Adrenal gland (tissue), 12 donors: Measurements from ENCODE around the gene LCMT1. TPM values are rescaled to one million over a fixed set of nuclear protein-coding genes. Genes with fewer than 3 reads are reported as not detected.

ENCODE experiments used
- DNase-seq, 7 donors: peaks; one replicate each; pipeline ENCODE4 v3.0.0-alpha.2; 2019 to 2020
- H3K27ac ChIP-seq, 5 donors: fragments of 200-600 bp; sonication (generic) in 4 of 5; 1 replicate in 3 of 5; 2 replicates in 2 of 5; pipeline versions ENCODE4 v1.5.1 to v1.8.0; 2016 to 2020; ENCODE audit warnings: mild to moderate bottlenecking in 1 of 5
- H3K27me3 ChIP-seq: fragments of 200-600 bp; 2 replicates; pipeline ENCODE4 v1.8.0; 2021
- H3K36me3 ChIP-seq, 2 donors: fragments of 200-600 bp; replicated peaks in 1 of 2; 1 replicate in 1 of 2; 2 replicates in 1 of 2; pipeline versions ENCODE4 v1.5.1 to v1.8.0; 2018 to 2022
- H3K4me1 ChIP-seq, 2 donors: fragments of 200-600 bp; replicated peaks in 1 of 2; 1 replicate in 1 of 2; 2 replicates in 1 of 2; pipeline versions ENCODE4 v1.5.1 to v1.8.0; 2018 to 2021
- H3K4me3 ChIP-seq, 4 donors: fragments of 200-600 bp; sonication (generic) in 3 of 4; one replicate each; pipeline ENCODE4 v1.5.1; 2016 to 2018
- H3K9me3 ChIP-seq, 3 donors: fragments of 200-600 bp; sonication (generic) in 1 of 3; replicated peaks in 1 of 3; 1 replicate in 2 of 3; 2 replicates in 1 of 3; pipeline versions ENCODE4 v1.5.1 to v1.8.0; 2016 to 2021
- POLR2A ChIP-seq, 2 donors: fragments of 450-650 bp; IDR thresholded peaks; one replicate each; pipeline ENCODE4 v1.6.1; 2017; ENCODE audit warnings: antibody characterized with exemption in 2 of 2, mild to moderate bottlenecking in 2 of 2, moderate library complexity in 1 of 2
- whole genome bisulfite sequencing, 4 donors: extraction: QIAGEN DNeasy Blood & Tissue Kit in 2 of 4; methylation state at CpG; one replicate each; pipeline versions ENCODE4 v1.1.5 to v1.1.7; 2013 to 2017; 5-methylcytosine and 5-hydroxymethylcytosine counted together
- intact Hi-C, 2 donors: fragments of 100-400 bp; cut with DNase I; formaldehyde crosslinking; loops; one replicate each; pipeline versions ENCODE4 v1.14.1 to v1.15.0; 2022 to 2023
- polyA plus RNA-seq, 3 donors: library from polyadenylated mRNA; stranded (reverse); fragments of 200-250 nt in 2 of 3; fragments of 350-450 nt in 1 of 3; fragmentation: Illumina TruSeq in 1 of 3; extraction: RNeasy Lipid Tissue Mini Kit (QIAGEN cat#74804) in 1 of 3; gene quantifications; one replicate each; pipeline ENCODE4 v1.2.3, GENCODE V29; 2013 to 2014
- total RNA-seq, 9 donors: library from RNA; depleted of rRNA in 4 of 9; stranded (reverse); fragments of >200 nt in 4 of 9; fragments of 120-200 nt in 1 of 9; fragmentation: NEBNext Ultra II Directional in 1 of 9; extraction: Animal tissue kit (Norgen Biotek cat#: 25700) in 1 of 9; gene quantifications; one replicate each; pipeline versions ENCODE4 v1.1.0 to v1.2.4, GENCODE V29; 2013 to 2023
- TF ChIP-seq, protein P1 (sequence below), 6 experiments: fragments of 450-650 bp in 4 of 6; fragments of 200-600 bp in 2 of 6; sonication (generic) in 1 of 6; IDR thresholded peaks; 1 replicate in 5 of 6; 2 replicates in 1 of 6; pipeline versions ENCODE4 v1.5.1 to v1.8.0; 2016 to 2021; ENCODE audit warnings: antibody characterized with exemption in 6 of 6, mild to moderate bottlenecking in 2 of 6, moderate library complexity in 1 of 6
- donor health status: healthy with polysubstance abuse.
- donor health status: Bipolar disorder and iron deficiency.
- donor health status: DM: yes; HTN: yes; CAD: no.
- donor health status: DM: no; HTN: no; CAD: no.
- donor health status: DM: no; HTN: no; CAD: no.
- donor health status: DM: yes; HTN: yes; CAD: no.

LCMT1 gene
- total and polyA plus RNA-seq, 12 donors: 28.1 to 60.3 (median 43.5) TPM

DNA sequence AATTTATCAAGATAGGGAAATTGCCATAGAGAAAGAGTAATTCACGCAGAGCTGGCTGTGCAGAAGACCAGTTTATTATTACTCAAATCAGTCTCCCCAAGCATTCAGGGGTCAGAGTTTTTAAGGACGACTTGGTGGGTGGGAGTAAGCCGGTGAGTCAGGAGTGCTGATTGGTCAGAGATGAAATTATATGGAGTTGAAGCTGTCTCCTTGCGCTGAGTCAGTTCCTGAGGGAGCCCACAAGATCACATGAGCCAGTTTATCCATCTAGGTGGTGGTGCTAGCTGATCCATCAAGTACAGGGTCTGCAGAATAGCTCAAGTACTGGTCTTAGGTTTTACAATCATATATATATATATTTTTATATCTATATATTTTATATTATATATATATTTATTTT, 99.2 kb downstream of the LCMT1 start:
- Histone ChIP-seq H3K4me3 (no peak overlapping the region), H3K27me3 (no peaks in the 10 kb centered on the region), H3K36me3 (no peaks in the 10 kb centered on the region), H3K27ac (no peak overlapping the region), H3K4me1 (no peaks in the 10 kb centered on the region), H3K9me3 (no peaks in the 10 kb centered on the region)
- DNase-seq: no peak
- intact Hi-C loops: no loop called here
- no peak for TF ChIP-seq POLR2A (IDR thresholded peaks at IDR 0.05)
- TF ChIP-seq, protein P1, sequence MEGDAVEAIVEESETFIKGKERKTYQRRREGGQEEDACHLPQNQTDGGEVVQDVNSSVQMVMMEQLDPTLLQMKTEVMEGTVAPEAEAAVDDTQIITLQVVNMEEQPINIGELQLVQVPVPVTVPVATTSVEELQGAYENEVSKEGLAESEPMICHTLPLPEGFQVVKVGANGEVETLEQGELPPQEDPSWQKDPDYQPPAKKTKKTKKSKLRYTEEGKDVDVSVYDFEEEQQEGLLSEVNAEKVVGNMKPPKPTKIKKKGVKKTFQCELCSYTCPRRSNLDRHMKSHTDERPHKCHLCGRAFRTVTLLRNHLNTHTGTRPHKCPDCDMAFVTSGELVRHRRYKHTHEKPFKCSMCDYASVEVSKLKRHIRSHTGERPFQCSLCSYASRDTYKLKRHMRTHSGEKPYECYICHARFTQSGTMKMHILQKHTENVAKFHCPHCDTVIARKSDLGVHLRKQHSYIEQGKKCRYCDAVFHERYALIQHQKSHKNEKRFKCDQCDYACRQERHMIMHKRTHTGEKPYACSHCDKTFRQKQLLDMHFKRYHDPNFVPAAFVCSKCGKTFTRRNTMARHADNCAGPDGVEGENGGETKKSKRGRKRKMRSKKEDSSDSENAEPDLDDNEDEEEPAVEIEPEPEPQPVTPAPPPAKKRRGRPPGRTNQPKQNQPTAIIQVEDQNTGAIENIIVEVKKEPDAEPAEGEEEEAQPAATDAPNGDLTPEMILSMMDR (IDR thresholded peaks at IDR 0.05): no peak
- 36 to 44% (median 42%) methylated on average over 4 of the region's 4 CpGs for WGBS, 4 donors

DNA sequence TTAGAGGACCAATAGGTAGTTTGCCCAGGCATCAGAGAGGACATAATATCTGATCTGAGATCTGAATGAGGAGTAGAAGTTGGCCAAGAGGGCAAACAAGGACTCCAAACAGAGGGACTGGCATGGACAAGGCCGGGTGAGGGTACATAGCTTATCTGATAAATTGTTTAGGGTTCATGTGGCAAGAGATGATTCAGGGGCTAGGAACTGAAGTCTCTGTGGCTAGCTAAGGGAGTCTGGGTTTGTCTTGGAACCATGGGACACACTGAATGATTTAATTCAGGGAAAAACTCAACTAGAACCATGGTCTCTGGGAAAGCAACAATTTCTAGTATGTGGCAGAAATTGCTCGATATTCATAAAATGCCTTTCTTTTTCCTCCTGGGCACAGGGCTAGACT, 101.1 kb downstream of the LCMT1 start:
- H3K9me3 ChIP-seq: no peaks in the 10 kb centered on the region
- H3K4me1 ChIP-seq: no peaks in the 10 kb centered on the region
- DNase-seq: no peak
- H3K4me3 ChIP-seq: no peak overlapping the region
- intact Hi-C loops: no loop called here
- no peaks in the 10 kb centered on the region for H3K36me3 ChIP-seq
- H3K27ac ChIP-seq: no peak overlapping the region
- WGBS, 4 donors: 64 to 91% (median 84%) methylated on average over 2 of the region's 2 CpGs
- H3K27me3 ChIP-seq: no peaks in the 10 kb centered on the region
- no peak for TF ChIP-seq POLR2A (IDR thresholded peaks at IDR 0.05)
- TF ChIP-seq, protein P1 (IDR thresholded peaks at IDR 0.05): no peak

DNA sequence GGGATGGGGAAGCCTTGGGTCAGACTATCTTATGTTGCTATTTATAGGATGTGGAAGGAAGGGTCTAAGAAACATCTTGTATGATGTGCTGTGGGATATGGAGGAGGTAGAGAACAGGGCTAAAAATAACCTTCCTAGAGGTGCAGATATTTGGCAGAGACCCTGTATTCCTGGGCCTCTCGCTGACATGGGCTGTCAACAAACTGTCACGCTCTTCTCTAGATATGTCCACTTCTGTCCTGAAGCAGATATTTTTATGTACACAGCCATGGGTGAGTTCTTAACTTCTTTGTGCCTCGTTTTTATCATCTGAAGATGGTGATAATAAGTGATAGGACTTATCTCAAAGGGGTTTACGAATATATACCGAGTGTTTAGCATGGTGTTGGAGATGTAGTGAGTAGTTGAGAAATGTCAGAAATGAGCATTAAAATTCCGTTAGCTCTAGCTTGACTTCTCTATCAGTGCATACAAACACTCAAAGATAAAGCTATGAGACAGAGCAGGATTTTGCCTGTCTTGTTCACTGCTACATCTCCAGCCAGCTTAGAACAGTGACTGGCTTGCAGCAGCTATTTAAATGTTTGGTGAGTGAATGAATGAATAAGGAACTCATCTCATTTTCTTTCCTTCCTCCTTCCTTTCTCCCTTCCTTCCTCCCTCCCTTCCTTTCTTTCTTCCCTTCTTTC, 102.3 kb downstream of the LCMT1 start:
- 65 to 75% (median 68%) methylated on average over 6 of the region's 6 CpGs for WGBS, 4 donors
- Histone ChIP-seq H3K27me3 (no peaks in the 10 kb centered on the region), H3K4me1 (no peaks in the 10 kb centered on the region), H3K27ac (no peak overlapping the region), H3K4me3 (no peak overlapping the region), H3K36me3 (no peaks in the 10 kb centered on the region), H3K9me3 (no peaks in the 10 kb centered on the region)
- no peak for DNase-seq
- intact Hi-C loops: no loop called here
- TF ChIP-seq POLR2A (IDR thresholded peaks at IDR 0.05): no peak
- TF ChIP-seq, protein P1 (IDR thresholded peaks at IDR 0.05): no peak

DNA sequence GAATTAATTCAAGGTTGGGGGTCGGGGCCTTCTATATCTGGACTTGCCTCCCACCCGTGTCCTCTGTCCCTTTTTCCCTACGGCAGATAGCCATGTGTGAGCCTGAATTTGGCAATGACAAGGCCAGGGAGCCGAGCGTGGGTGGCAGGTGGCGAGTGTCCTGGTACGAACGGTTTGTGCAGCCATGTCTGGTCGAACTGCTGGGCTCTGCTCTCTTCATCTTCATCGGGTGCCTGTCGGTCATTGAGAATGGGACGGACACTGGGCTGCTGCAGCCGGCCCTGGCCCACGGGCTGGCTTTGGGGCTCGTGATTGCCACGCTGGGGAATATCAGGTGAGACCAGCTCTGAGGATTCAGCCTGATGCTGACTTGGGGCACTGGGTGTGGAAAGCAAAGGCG, 105.6 kb downstream of the LCMT1 start:
- Histone ChIP-seq H3K4me1 (no peaks in the 10 kb centered on the region), H3K27me3 (no peaks in the 10 kb centered on the region), H3K9me3 (no peaks in the 10 kb centered on the region), H3K27ac (no peak overlapping the region), H3K36me3 (no peaks in the 10 kb centered on the region), H3K4me3 (no peak overlapping the region)
- 79 to 85% (median 83%) methylated on average over 10 to 17 of the region's 17 CpGs for WGBS, 4 donors
- intact Hi-C loops: no loop called here
- DNase-seq: no peak
- TF ChIP-seq POLR2A (IDR thresholded peaks at IDR 0.05): no peak
- TF ChIP-seq, protein P1 (IDR thresholded peaks at IDR 0.05): no peak
